Progenitor cell of endocrine pancreas (in vitro differentiated cells): ENCODE results near the gene HSPA6. TPM values are rescaled to one million over a fixed set of nuclear protein-coding genes. Genes with fewer than 3 reads are reported as not detected.

Source experiments
- DNase-seq: peaks from one replicate; pipeline ENCODE4 v3.0.0; 2021; ENCODE audit warnings: low spot score; ENCODE audit not compliant: unreplicated experiment
- H3K27ac Mint-ChIP-seq: 2 replicates; pipeline ENCODE4 v1.8.0; 2021; ENCODE audit warnings: mild to moderate bottlenecking, moderate library complexity, mixed read lengths
- H3K27me3 Mint-ChIP-seq: 2 replicates; pipeline ENCODE4 v1.8.0; 2021; ENCODE audit warnings: mixed read lengths
- H3K36me3 Mint-ChIP-seq: 2 replicates; pipeline ENCODE4 v1.8.0; 2022; ENCODE audit warnings: mixed read lengths; ENCODE audit not compliant: insufficient read depth
- H3K4me1 Mint-ChIP-seq: 2 replicates; pipeline ENCODE4 v1.8.0; 2021; ENCODE audit warnings: low read depth, mixed read lengths
- H3K4me3 Mint-ChIP-seq: 2 replicates; pipeline ENCODE4 v1.8.0; 2021; ENCODE audit warnings: low read depth, mild to moderate bottlenecking, moderate library complexity, mixed read lengths
- H3K9me3 Mint-ChIP-seq: 2 replicates; pipeline ENCODE4 v1.8.0; 2021; ENCODE audit warnings: low read depth, mixed read lengths
- total RNA-seq: library from RNA; stranded (reverse); gene quantifications from 2 replicates; pipeline ENCODE4 v1.2.1, GENCODE V29; 2021
- TF ChIP-seq, protein P1 (sequence below): fragments of 200-600 bp; sonication (generic); IDR thresholded peaks from one replicate; pipeline ENCODE4 v1.5.0; 2021; ENCODE audit warnings: antibody characterized with exemption, mild to moderate bottlenecking; ENCODE audit not compliant: unreplicated experiment

The HSPA6 gene
- total RNA-seq, 1 donor from 2014 or later: not detected

DNA sequence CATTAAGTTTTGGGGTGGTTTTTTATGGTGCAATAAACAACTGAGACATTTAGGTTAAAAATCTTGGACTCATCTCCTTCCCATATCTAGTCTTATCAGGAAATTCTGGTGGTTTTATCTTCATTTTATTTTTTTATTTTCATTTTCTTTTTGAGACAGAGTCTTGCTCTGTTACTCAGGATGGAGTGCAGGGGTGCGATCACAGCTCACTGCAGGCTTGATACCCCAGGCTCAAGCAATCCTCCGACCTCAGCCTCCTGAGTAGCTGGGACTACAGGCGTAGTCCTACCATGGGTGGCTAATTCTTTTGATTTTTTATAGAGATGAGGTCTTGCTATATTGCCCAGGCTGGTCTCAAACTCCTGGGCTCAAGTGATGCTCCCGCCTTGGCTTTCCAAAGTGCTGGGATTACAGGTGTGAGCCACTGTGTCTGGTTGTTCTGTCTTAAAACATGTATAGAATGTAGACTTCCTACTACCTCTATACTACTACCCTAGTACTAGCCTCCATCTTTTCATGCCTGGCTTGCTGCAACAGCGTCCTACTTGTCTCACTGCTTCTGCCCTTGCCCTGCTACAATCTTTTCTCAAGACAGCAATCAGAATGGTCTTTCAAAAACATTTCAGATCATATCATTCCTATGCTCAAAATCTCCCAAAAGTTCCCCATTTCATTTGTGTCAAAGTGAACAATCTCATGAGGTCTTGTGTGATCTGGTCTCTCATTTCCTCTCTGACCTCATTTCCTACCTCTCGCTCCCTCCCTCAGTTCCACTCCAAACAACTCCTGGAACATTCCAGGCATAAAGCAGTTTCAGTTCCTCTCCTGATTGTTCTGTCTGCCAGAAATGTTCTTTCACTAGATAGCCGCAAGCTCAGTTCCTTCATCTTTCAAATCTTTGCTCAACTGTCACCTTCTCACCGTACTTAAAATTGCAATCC is 25.0 kb upstream of the HSPA6 start:
- H3K9me3 Mint-ChIP-seq: no peaks in the 10 kb centered on the region
- H3K4me1 Mint-ChIP-seq: peaks cover 8% of the 10 kb centered on the region
- TF ChIP-seq, protein P1, sequence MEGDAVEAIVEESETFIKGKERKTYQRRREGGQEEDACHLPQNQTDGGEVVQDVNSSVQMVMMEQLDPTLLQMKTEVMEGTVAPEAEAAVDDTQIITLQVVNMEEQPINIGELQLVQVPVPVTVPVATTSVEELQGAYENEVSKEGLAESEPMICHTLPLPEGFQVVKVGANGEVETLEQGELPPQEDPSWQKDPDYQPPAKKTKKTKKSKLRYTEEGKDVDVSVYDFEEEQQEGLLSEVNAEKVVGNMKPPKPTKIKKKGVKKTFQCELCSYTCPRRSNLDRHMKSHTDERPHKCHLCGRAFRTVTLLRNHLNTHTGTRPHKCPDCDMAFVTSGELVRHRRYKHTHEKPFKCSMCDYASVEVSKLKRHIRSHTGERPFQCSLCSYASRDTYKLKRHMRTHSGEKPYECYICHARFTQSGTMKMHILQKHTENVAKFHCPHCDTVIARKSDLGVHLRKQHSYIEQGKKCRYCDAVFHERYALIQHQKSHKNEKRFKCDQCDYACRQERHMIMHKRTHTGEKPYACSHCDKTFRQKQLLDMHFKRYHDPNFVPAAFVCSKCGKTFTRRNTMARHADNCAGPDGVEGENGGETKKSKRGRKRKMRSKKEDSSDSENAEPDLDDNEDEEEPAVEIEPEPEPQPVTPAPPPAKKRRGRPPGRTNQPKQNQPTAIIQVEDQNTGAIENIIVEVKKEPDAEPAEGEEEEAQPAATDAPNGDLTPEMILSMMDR: no peak
- no peak overlapping the region for H3K4me3 Mint-ChIP-seq
- peaks cover 40% of the 10 kb centered on the region for H3K27me3 Mint-ChIP-seq
- no peaks in the 10 kb centered on the region for H3K36me3 Mint-ChIP-seq
- H3K27ac Mint-ChIP-seq: no peak overlapping the region
- no peak for DNase-seq

DNA sequence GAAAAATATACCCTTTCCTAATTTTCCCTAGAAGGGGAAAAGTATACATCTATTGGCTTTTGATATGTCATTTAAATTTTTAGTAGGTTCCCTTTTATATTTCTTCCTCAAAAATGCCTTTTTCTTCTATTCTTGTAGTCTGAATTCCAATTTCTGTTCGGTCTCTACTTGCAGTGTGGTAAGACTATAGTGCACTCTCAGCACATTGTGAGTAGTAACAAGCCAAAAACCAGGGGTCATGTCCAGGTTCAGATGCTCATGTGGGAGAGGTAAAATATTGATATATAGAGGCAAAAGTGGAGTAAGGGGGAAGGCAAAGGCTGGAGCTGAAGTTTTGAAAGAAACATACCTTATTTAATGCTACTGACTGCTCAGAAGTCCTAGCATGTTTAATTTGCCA is 23.1 kb upstream of the HSPA6 start:
- no peak for DNase-seq
- Mint-ChIP-seq H3K27me3 (peaks cover 39% of the 10 kb centered on the region), H3K9me3 (no peaks in the 10 kb centered on the region), H3K4me3 (no peak overlapping the region), H3K36me3 (no peaks in the 10 kb centered on the region), H3K4me1 (peaks cover 9% of the 10 kb centered on the region), H3K27ac (no peak overlapping the region)
- TF ChIP-seq, protein P1: no peak

DNA sequence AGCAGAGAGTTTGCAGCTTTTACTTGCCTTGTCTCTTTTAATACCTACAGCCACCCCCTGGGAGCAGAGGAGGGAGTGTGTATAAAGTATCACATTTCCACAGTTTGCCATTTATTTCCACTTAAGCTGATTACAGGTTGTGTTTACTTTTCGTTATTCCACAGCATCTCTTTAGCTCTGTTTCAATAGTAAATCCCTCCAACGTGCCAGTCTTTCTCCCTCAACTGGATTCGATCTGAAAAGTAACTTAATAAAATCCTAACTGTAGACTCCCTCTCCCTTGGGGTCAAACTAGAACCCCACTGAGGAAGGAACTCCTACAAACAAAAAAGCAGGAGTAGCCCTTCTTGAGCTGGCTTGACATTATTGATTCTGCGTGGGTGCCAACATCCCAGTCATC is 22.2 kb upstream of the HSPA6 start:
- peaks cover 39% of the 10 kb centered on the region for H3K27me3 Mint-ChIP-seq
- H3K36me3 Mint-ChIP-seq: no peaks in the 10 kb centered on the region
- H3K4me3 Mint-ChIP-seq: no peak overlapping the region
- H3K9me3 Mint-ChIP-seq: no peaks in the 10 kb centered on the region
- peaks cover 15% of the 10 kb centered on the region for H3K4me1 Mint-ChIP-seq
- TF ChIP-seq, protein P1: no peak
- no peak for DNase-seq
- no peak overlapping the region for H3K27ac Mint-ChIP-seq

DNA sequence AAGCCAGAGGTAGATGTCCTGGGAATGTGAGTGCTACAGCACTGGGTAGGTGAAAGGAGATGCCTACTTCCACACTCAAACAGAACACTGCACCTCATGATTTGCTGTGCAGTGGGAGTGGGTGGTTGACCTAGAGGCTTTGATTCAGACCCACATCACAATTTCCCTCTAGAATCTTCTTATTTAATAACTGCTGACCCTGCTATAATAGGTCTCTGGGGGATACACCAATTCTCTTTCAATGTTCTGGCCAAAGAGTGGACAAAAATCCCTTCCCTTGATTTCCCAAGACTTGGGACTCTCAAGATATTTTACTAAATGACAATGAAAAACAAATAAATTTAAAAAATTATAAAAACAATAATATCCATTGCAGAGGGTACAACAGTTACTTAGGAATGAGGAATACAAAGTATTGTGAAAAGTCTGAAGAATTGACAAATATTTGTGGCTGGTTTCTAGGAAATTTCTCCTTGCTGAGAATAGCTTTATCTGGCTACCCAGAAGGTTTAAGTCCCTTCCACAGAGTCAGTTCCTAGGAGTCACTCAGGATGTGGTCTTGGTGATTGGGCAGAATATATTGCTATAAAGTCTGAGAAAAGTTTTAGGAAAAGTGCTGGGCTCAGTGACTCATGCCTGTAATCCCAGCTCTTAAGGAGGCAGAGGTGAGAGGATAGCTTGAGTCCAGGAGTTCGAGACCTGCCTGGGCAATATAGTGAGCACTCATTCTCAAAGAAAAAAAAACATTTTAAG is 21.5 kb upstream of the HSPA6 start:
- TF ChIP-seq, protein P1: no peak
- Mint-ChIP-seq H3K27ac (no peak overlapping the region), H3K36me3 (no peaks in the 10 kb centered on the region), H3K27me3 (peaks cover 39% of the 10 kb centered on the region), H3K4me3 (no peak overlapping the region), H3K4me1 (peaks cover 15% of the 10 kb centered on the region), H3K9me3 (no peaks in the 10 kb centered on the region)
- no peak for DNase-seq

DNA sequence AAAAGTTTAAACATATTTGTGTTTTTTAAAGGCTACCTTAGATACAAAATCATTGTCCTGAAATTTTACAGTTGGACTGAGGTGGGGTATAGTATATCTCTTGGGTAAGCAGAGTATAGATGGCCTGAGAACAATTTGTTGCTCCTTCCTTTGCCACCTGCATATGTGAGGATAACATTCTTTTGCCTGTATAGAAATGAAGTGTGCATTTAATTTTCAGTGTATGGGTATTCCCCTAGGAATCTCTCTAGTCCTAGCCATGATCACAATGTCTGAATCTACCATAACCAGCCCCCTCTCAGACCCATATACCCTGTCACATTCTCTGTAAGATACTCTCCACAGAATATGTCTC is 21.0 kb upstream of the HSPA6 start:
- TF ChIP-seq, protein P1: no peak
- no peaks in the 10 kb centered on the region for H3K9me3 Mint-ChIP-seq
- peaks cover 15% of the 10 kb centered on the region for H3K4me1 Mint-ChIP-seq
- no peak overlapping the region for H3K27ac Mint-ChIP-seq
- H3K4me3 Mint-ChIP-seq: no peak overlapping the region
- H3K36me3 Mint-ChIP-seq: no peaks in the 10 kb centered on the region
- no peak for DNase-seq
- peaks cover 39% of the 10 kb centered on the region for H3K27me3 Mint-ChIP-seq
